HepG2 (cell line): ENCODE measurements around the gene DPM1.

ENCODE experiments used
- EZH2 ChIP-seq: conservative IDR thresholded peaks from 2 replicates; pipeline ENCODE4 v1.6.1; 2012; ENCODE audit warnings: mild to moderate bottlenecking, low read depth, low read length, moderate library complexity
- HOXA7 ChIP-seq: sonication (generic); formaldehyde crosslinking; IDR thresholded peaks from 2 replicates; pipeline ENCODE4 v1.8.1; 2022; ENCODE audit warnings: mild to moderate bottlenecking, missing genetic modification reagents, moderate library complexity
- RBM39 ChIP-seq: fragments of 200-400 bp; formaldehyde crosslinking; IDR thresholded peaks from one replicate; pipeline ENCODE4 v1.6.1; 2018; ENCODE audit warnings: antibody characterized with exemption, mild to moderate bottlenecking, low read depth, low read length; ENCODE audit not compliant: poor library complexity, severe bottlenecking
- STAG1 ChIP-seq: sonication (generic); formaldehyde crosslinking; IDR thresholded peaks from 2 replicates; pipeline ENCODE4 v1.4.0; 2020; ENCODE audit warnings: missing genetic modification reagents
- TF ChIP-seq, protein P1 (sequence below): IDR thresholded peaks from 2 replicates; pipeline ENCODE4 v1.6.1; 2016; ENCODE audit warnings: low read depth

DNA sequence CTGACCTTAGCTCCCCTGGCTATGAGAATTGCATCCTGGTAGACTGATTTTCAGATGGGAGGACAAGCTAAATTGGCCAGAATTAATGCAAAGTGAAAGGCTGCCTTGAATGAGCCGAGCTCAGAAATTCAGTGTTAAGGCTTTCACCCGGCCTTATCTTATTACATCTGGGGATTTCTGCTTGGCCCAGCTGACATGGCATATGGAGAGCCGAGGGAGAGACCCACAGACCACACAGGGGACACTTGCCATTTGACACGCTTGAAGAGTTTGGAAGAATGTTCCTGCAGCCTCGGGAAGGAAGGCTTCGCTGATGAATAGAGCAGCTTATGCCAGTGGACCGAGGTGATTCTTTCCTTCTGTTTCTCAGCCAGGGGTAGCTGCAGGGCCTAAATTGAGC is 9.3 kb upstream of the DPM1 start:
- no peak for TF ChIP-seq RBM39
- TF ChIP-seq, protein P1, sequence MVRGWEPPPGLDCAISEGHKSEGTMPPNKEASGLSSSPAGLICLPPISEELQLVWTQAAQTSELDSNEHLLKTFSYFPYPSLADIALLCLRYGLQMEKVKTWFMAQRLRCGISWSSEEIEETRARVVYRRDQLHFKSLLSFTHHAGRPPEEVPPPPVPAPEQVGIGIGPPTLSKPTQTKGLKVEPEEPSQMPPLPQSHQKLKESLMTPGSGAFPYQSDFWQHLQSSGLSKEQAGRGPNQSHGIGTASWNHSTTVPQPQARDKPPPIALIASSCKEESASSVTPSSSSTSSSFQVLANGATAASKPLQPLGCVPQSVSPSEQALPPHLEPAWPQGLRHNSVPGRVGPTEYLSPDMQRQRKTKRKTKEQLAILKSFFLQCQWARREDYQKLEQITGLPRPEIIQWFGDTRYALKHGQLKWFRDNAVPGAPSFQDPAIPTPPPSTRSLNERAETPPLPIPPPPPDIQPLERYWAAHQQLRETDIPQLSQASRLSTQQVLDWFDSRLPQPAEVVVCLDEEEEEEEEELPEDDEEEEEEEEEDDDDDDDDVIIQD: no peak
- TF ChIP-seq STAG1 (CRISPR knock-in tag): no peak
- no peak for TF ChIP-seq HOXA7 (CRISPR knock-in tag)
- TF ChIP-seq EZH2: no peak
